Trophoblast cell (in vitro differentiated cells and primary cell): Measurements from ENCODE around the gene EPB41L5.

ENCODE experiments used
- DNase-seq, 2 donors: peaks; one replicate each; pipeline ENCODE4 v3.0.0-alpha.2; 2016
- H2AFZ ChIP-seq: 2 replicates; pipeline ENCODE4 v1.6.1; 2013; ENCODE audit warnings: low read length, moderate library complexity, mild to moderate bottlenecking; ENCODE audit not compliant: insufficient read depth, poor library complexity
- H2AK5ac ChIP-seq: 2 replicates; pipeline ENCODE4 v1.6.1; 2013; ENCODE audit warnings: mild to moderate bottlenecking, low read length
- H2BK120ac ChIP-seq: 2 replicates; pipeline ENCODE4 v1.6.1; 2013; ENCODE audit warnings: low read length, mild to moderate bottlenecking, moderate library complexity; ENCODE audit not compliant: insufficient read depth, poor library complexity
- H2BK12ac ChIP-seq: 2 replicates; pipeline ENCODE4 v1.6.1; 2013; ENCODE audit warnings: mild to moderate bottlenecking, low read length, moderate library complexity
- H2BK5ac ChIP-seq: 2 replicates; pipeline ENCODE4 v1.6.1; 2013; ENCODE audit warnings: low read length, low read depth, moderate library complexity, mild to moderate bottlenecking; ENCODE audit not compliant: poor library complexity
- H3K14ac ChIP-seq: 2 replicates; pipeline ENCODE4 v1.6.1; 2013; ENCODE audit warnings: mild to moderate bottlenecking, low read length
- H3K18ac ChIP-seq: 2 replicates; pipeline ENCODE4 v1.6.1; 2013; ENCODE audit warnings: mild to moderate bottlenecking, low read length
- H3K23ac ChIP-seq: 2 replicates; pipeline ENCODE4 v1.6.1; 2013; ENCODE audit warnings: low read length
- H3K27ac ChIP-seq: 2 replicates; pipeline ENCODE4 v1.5.1; 2013; ENCODE audit warnings: low read depth, mild to moderate bottlenecking, inconsistent platforms, low read length, moderate library complexity
- H3K27me3 ChIP-seq: 2 replicates; pipeline ENCODE4 v1.6.1; 2013; ENCODE audit warnings: inconsistent platforms, mild to moderate bottlenecking, low read length, moderate library complexity; ENCODE audit not compliant: insufficient read depth
- H3K36me3 ChIP-seq, 2 experiments: 1 replicate in 1 of 2; 2 replicates in 1 of 2; pipeline ENCODE4 v1.6.1; 2013; ENCODE audit warnings: low read length in 2 of 2, mild to moderate bottlenecking in 2 of 2, moderate library complexity in 1 of 2; ENCODE audit not compliant: insufficient read depth in 2 of 2, control insufficient read depth in 1 of 2
- H3K4ac ChIP-seq: 2 replicates; pipeline ENCODE4 v1.6.1; 2013; ENCODE audit warnings: low read depth, mild to moderate bottlenecking, low read length, moderate library complexity
- H3K4me1 ChIP-seq, 2 experiments: 1 replicate in 1 of 2; 2 replicates in 1 of 2; pipeline ENCODE4 v1.6.1; 2013; ENCODE audit warnings: low read length in 2 of 2, mild to moderate bottlenecking in 2 of 2, moderate library complexity in 1 of 2; ENCODE audit not compliant: insufficient read depth in 2 of 2, control insufficient read depth in 1 of 2
- H3K4me2 ChIP-seq: 2 replicates; pipeline ENCODE4 v1.6.1; 2013; ENCODE audit warnings: inconsistent platforms, mild to moderate bottlenecking, low read length, moderate library complexity
- H3K4me3 ChIP-seq: 2 replicates; pipeline ENCODE4 v1.5.1; 2013; ENCODE audit warnings: mild to moderate bottlenecking, low read depth, low read length, inconsistent platforms
- H3K79me1 ChIP-seq: one replicate; pipeline ENCODE4 v1.6.1; 2013; ENCODE audit warnings: low read length
- H3K79me2 ChIP-seq: 2 replicates; pipeline ENCODE4 v1.6.1; 2013; ENCODE audit warnings: low read length, mild to moderate bottlenecking; ENCODE audit not compliant: control insufficient read depth, insufficient read depth, poor library complexity
- H3K9ac ChIP-seq: 2 replicates; pipeline ENCODE4 v1.6.1; 2013; ENCODE audit warnings: mild to moderate bottlenecking, low read length
- H3K9me3 ChIP-seq: 2 replicates; pipeline ENCODE4 v1.6.1; 2013; ENCODE audit warnings: low read depth, mild to moderate bottlenecking, control low read depth, inconsistent platforms, low read length; ENCODE audit not compliant: insufficient read depth
- H4K12ac ChIP-seq: 2 replicates; pipeline ENCODE4 v1.6.1; 2013; ENCODE audit warnings: low read depth, mild to moderate bottlenecking, low read length, moderate library complexity
- H4K8ac ChIP-seq: 2 replicates; pipeline ENCODE4 v1.6.1; 2013; ENCODE audit warnings: low read depth, mild to moderate bottlenecking, low read length, moderate library complexity
- H4K91ac ChIP-seq: one replicate; pipeline ENCODE4 v1.6.1; 2013; ENCODE audit warnings: low read depth, mild to moderate bottlenecking, low read length, moderate library complexity
- WGBS: extraction: QIAGEN DNeasy Blood & Tissue Kit; methylation state at CpG from one replicate; pipeline ENCODE4 v1.1.7; 2013; ENCODE audit warnings: missing lambda C conversion rate; ENCODE audit not compliant: insufficient read length, insufficient coverage; ENCODE audit errors: extremely low coverage; 5-methylcytosine and 5-hydroxymethylcytosine counted together

EPB41L5 gene

DNA sequence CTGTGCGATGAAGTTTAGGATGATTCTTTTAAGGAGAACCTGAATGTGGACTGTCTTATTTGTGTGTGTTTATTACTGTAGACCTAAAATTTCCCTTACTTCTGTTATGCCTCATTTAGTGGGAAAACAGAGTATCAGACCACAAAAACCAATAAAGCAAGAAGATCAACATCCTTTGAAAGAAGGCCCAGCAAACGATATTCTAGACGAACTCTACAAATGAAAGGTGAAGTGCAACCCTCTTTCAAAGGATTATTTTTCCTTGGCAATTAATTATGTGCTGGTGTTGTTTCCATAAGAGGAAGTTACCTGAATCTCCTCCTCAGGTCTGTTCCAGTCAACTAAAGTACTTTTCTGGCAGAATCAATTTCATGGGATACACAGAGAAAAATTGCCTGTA is 78.6 kb downstream of the EPB41L5 start:
- WGBS: no CpG with 5 or more reads among the region's 3 CpGs
- no peak overlapping the region for H3K23ac ChIP-seq
- no peak overlapping the region for H2AFZ ChIP-seq
- H2BK12ac ChIP-seq: no peak overlapping the region
- H2BK120ac ChIP-seq: no peak overlapping the region
- no peak overlapping the region for H3K4me3 ChIP-seq
- H3K18ac ChIP-seq: no peak overlapping the region
- H4K8ac ChIP-seq: no peak overlapping the region
- H3K36me3 ChIP-seq: no peaks in the 10 kb centered on the region
- no peak overlapping the region for H3K27ac ChIP-seq
- H3K4me1 ChIP-seq: no peaks in the 10 kb centered on the region
- H3K79me1 ChIP-seq: no peaks in the 10 kb centered on the region
- no peak overlapping the region for H4K12ac ChIP-seq
- H4K91ac ChIP-seq: no peak overlapping the region
- no peak overlapping the region for H3K14ac ChIP-seq
- DNase-seq: no peak
- H3K9me3 ChIP-seq: no peaks in the 10 kb centered on the region
- no peak overlapping the region for H3K4ac ChIP-seq
- no peak overlapping the region for H2AK5ac ChIP-seq
- H2BK5ac ChIP-seq: no peak overlapping the region
- H3K4me2 ChIP-seq: no peak overlapping the region
- no peaks in the 10 kb centered on the region for H3K79me2 ChIP-seq
- no peaks in the 10 kb centered on the region for H3K27me3 ChIP-seq
- no peak overlapping the region for H3K9ac ChIP-seq

- H3K9me3 ChIP-seq: no peaks in the 10 kb centered on the region
- no peaks in the 10 kb centered on the region for H3K27me3 ChIP-seq
- H3K4me1 ChIP-seq: no peaks in the 10 kb centered on the region
- H3K27ac ChIP-seq: no peak overlapping the region
- H2AK5ac ChIP-seq: no peak overlapping the region
- H3K79me2 ChIP-seq: no peaks in the 10 kb centered on the region
- H4K12ac ChIP-seq: no peak overlapping the region
- no peak overlapping the region for H3K4me2 ChIP-seq
- no CpG with 5 or more reads among the region's 1 CpG for WGBS
- H4K91ac ChIP-seq: no peak overlapping the region
- H3K9ac ChIP-seq: no peak overlapping the region
- no peak overlapping the region for H3K23ac ChIP-seq
- no peaks in the 10 kb centered on the region for H3K79me1 ChIP-seq
- no peak overlapping the region for H3K14ac ChIP-seq
- H2BK120ac ChIP-seq: no peak overlapping the region
- no peak overlapping the region for H4K8ac ChIP-seq
- H3K18ac ChIP-seq: no peak overlapping the region
- no peak overlapping the region for H2BK12ac ChIP-seq
- no peak overlapping the region for H3K4me3 ChIP-seq
- no peak overlapping the region for H3K4ac ChIP-seq
- DNase-seq: no peak
- H2AFZ ChIP-seq: no peak overlapping the region
- peaks cover 0 to 3% of the 10 kb centered on the region in 2 experiments for H3K36me3 ChIP-seq
- no peak overlapping the region for H2BK5ac ChIP-seq
Measured at GRCh38 chr2:120094795-120095194, 81.9 kb downstream of the EPB41L5 start.

DNA sequence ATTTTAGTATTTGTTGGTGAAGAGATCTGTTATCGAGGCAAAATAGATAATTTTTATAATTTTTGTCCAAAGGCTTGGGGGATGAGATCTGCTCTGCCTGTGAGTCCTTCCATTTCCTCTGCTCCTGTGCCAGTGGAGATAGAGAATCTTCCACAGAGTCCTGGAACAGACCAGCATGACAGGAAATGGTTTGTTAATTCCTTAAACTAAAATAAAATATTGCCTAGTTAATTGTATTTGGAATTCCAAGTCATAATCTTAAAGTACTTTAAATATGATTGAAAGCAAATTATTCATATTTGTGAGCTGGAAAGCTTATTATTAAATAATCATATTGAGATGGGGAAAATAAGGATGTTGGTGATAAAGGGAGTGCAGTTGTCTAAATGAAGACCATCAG is 87.8 kb downstream of the EPB41L5 start:
- Histone ChIP-seq H2BK120ac (no peak overlapping the region), H3K4me3 (no peak overlapping the region), H3K18ac (no peak overlapping the region), H4K8ac (no peak overlapping the region), H3K23ac (no peak overlapping the region), H2AK5ac (no peak overlapping the region), H3K14ac (no peak overlapping the region), H3K9ac (no peak overlapping the region), H3K36me3 (peaks cover 0 to 3% of the 10 kb centered on the region in 2 experiments), H2AFZ (no peak overlapping the region), H3K27me3 (no peaks in the 10 kb centered on the region), H3K79me1 (no peaks in the 10 kb centered on the region), H3K4me2 (no peak overlapping the region), H4K91ac (no peak overlapping the region), H3K4ac (no peak overlapping the region), H2BK12ac (no peak overlapping the region), H4K12ac (no peak overlapping the region), H3K79me2 (no peaks in the 10 kb centered on the region), H3K4me1 (no peaks in the 10 kb centered on the region), H3K27ac (no peak overlapping the region), H3K9me3 (no peaks in the 10 kb centered on the region), H2BK5ac (no peak overlapping the region)
- no peak for DNase-seq
- WGBS: no CpG with 5 or more reads among the region's 1 CpG

- no peaks in the 10 kb centered on the region for H3K79me1 ChIP-seq
- no peak overlapping the region for H2AFZ ChIP-seq
- no CpG with 5 or more reads among the region's 4 CpGs for WGBS
Measured at GRCh38 chr2:120103723-120104467, 91.0 kb downstream of the EPB41L5 start.

More at GRCh38 chr2:120103723-120104467, 91.0 kb downstream of the EPB41L5 start:
- Histone ChIP-seq H3K27me3 (no peaks in the 10 kb centered on the region), H3K4ac (no peak overlapping the region), H3K18ac (no peak overlapping the region), H3K4me3 (no peak overlapping the region), H4K12ac (no peak overlapping the region), H3K23ac (no peak overlapping the region), H3K27ac (no peak overlapping the region), H3K4me1 (no peaks in the 10 kb centered on the region), H2BK5ac (no peak overlapping the region), H3K4me2 (no peak overlapping the region), H3K14ac (no peak overlapping the region), H2BK120ac (no peak overlapping the region), H4K91ac (no peak overlapping the region), H3K79me2 (no peaks in the 10 kb centered on the region), H3K9me3 (no peaks in the 10 kb centered on the region), H3K36me3 (no peaks in the 10 kb centered on the region), H2AK5ac (no peak overlapping the region), H2BK12ac (no peak overlapping the region), H3K9ac (no peak overlapping the region), H4K8ac (no peak overlapping the region)
- peak in 1 of 2 donors; percentile 12 for DNase-seq
